IMR-90 (cell line): Measurements from ENCODE around the gene LCTL. TPM values are rescaled to one million over a fixed set of nuclear protein-coding genes. Genes with fewer than 3 reads are reported as not detected.

ENCODE experiments used
- ATAC-seq: fragments of 200-7000 bp; cut with Tn5 transposase; 2 replicates; pipeline ENCODE4 v1.9.1; 2020; ENCODE audit warnings: low read depth, mild to moderate bottlenecking, moderate library complexity
- BruUV-seq: library from RNA; stranded (reverse); fragments of 400-500 nt; replicated peaks from 2 replicates; lab custom pipeline; 2021; lab: Mats Ljungman, UMichigan
- CTCF ChIA-PET: fragments of 300-600 bp; formaldehyde crosslinking; extraction: SDS; loops from one replicate; lab custom pipeline; 2021; ENCODE audit warnings: antibody characterized with exemption; lab: Yijun Ruan, JAX
- POLR2A ChIA-PET: fragments of 300-600 bp; sonication (Branson Sonifier 250); formaldehyde crosslinking; loops from one replicate; lab custom pipeline; 2022; ENCODE audit warnings: antibody characterized with exemption; ENCODE audit not compliant: unreplicated experiment; lab: Charles Lee
- DNase-seq: peaks from one replicate; pipeline ENCODE4 v3.0.0; 2013
- H2AFZ ChIP-seq: replicated peaks from 2 replicates; pipeline ENCODE3; 2013; ENCODE audit warnings: low read length, mild to moderate bottlenecking; ENCODE audit not compliant: poor library complexity
- H2AK5ac ChIP-seq: 2 replicates; pipeline ENCODE4 v1.6.1; 2013; ENCODE audit warnings: low read depth, low read length, inconsistent platforms
- H2AK9ac ChIP-seq: replicated peaks from 2 replicates; pipeline ENCODE3; 2013; ENCODE audit warnings: mild to moderate bottlenecking, low read depth, low read length, moderate library complexity; ENCODE audit not compliant: poor library complexity
- H2BK120ac ChIP-seq: 2 replicates; pipeline ENCODE4 v1.6.1; 2013; ENCODE audit warnings: low read depth, low read length, inconsistent platforms
- H2BK15ac ChIP-seq: 3 replicates; pipeline ENCODE4 v1.6.1; 2013; ENCODE audit warnings: low read depth, low read length, inconsistent platforms
- H2BK20ac ChIP-seq: 2 replicates; pipeline ENCODE4 v1.6.1; 2013; ENCODE audit warnings: low read depth, mild to moderate bottlenecking, inconsistent platforms, low read length, moderate library complexity
- H2BK5ac ChIP-seq: 2 replicates; pipeline ENCODE4 v1.6.1; 2013; ENCODE audit warnings: mild to moderate bottlenecking, low read depth, low read length, inconsistent platforms; ENCODE audit not compliant: poor library complexity, severe bottlenecking
- H3K14ac ChIP-seq: replicated peaks from 2 replicates; pipeline ENCODE4 v1.6.1; 2013; ENCODE audit warnings: low read depth, low read length, inconsistent platforms
- H3K18ac ChIP-seq: 2 replicates; pipeline ENCODE4 v1.6.1; 2013; ENCODE audit warnings: low read depth, low read length, control low read depth
- H3K23ac ChIP-seq: 2 replicates; pipeline ENCODE4 v1.6.1; 2013; ENCODE audit warnings: low read depth, low read length, inconsistent platforms
- H3K27ac ChIP-seq: 2 replicates; pipeline ENCODE4 v1.5.1; 2013; ENCODE audit warnings: mild to moderate bottlenecking, control low read depth, low read length; ENCODE audit not compliant: insufficient read depth
- H3K27me3 ChIP-seq: 2 replicates; pipeline ENCODE4 v1.6.1; 2013; ENCODE audit warnings: low read length; ENCODE audit not compliant: control insufficient read depth, insufficient read depth
- H3K36me3 ChIP-seq: 2 replicates; pipeline ENCODE4 v1.6.1; 2013; ENCODE audit warnings: low read length, mixed read lengths; ENCODE audit not compliant: control insufficient read depth, insufficient read depth
- H3K4ac ChIP-seq: 2 replicates; pipeline ENCODE4 v1.6.1; 2013; ENCODE audit warnings: low read depth, low read length, inconsistent platforms
- H3K4me1 ChIP-seq: 2 replicates; pipeline ENCODE4 v1.6.1; 2013; ENCODE audit warnings: low read length, mixed read lengths; ENCODE audit not compliant: control insufficient read depth, insufficient read depth
- H3K4me2 ChIP-seq: 2 replicates; pipeline ENCODE4 v1.6.1; 2013; ENCODE audit warnings: low read depth, mild to moderate bottlenecking, control low read depth, low read length, moderate library complexity
- H3K4me3 ChIP-seq: 2 replicates; pipeline ENCODE4 v1.5.1; 2013; ENCODE audit warnings: low read depth, mild to moderate bottlenecking, control low read depth, low read length, moderate library complexity; ENCODE audit not compliant: insufficient read depth
- H3K56ac ChIP-seq: 2 replicates; pipeline ENCODE4 v1.6.1; 2013; ENCODE audit warnings: low read length, inconsistent platforms; ENCODE audit not compliant: insufficient read depth; ENCODE audit errors: extremely low read depth
- H3K79me1 ChIP-seq, 2 experiments: 2 replicates each; pipeline ENCODE4 v1.6.1; 2013; ENCODE audit warnings: low read length in 2 of 2, inconsistent platforms in 1 of 2, low read depth in 1 of 2
- H3K9ac ChIP-seq: 2 replicates; pipeline ENCODE4 v1.6.1; 2013; ENCODE audit warnings: low read depth, low read length, control low read depth
- H3K9me1 ChIP-seq: 2 replicates; pipeline ENCODE4 v1.6.1; 2013; ENCODE audit warnings: low read length, inconsistent platforms; ENCODE audit not compliant: insufficient read depth
- H3K9me3 ChIP-seq: 2 replicates; pipeline ENCODE4 v1.6.1; 2013; ENCODE audit warnings: low read length; ENCODE audit not compliant: control insufficient read depth, insufficient read depth
- H4K20me1 ChIP-seq: 2 replicates; pipeline ENCODE4 v1.6.1; 2013; ENCODE audit warnings: low read length, inconsistent platforms; ENCODE audit not compliant: insufficient read depth
- H4K5ac ChIP-seq: 2 replicates; pipeline ENCODE4 v1.6.1; 2013; ENCODE audit warnings: mild to moderate bottlenecking, low read depth, low read length, control low read depth
- H4K8ac ChIP-seq, 2 experiments: 2 replicates each; pipeline ENCODE4 v1.6.1; 2013; ENCODE audit warnings: low read depth in 2 of 2, low read length in 2 of 2, control low read depth in 1 of 2, inconsistent platforms in 1 of 2
- H4K91ac ChIP-seq: 2 replicates; pipeline ENCODE4 v1.6.1; 2013; ENCODE audit warnings: low read depth, low read length, inconsistent platforms; ENCODE audit not compliant: insufficient read depth
- BHLHE40 ChIP-seq: fragments of 150-350 bp; IDR thresholded peaks from 2 replicates; pipeline ENCODE4 v1.6.1; 2016; ENCODE audit warnings: mild to moderate bottlenecking, low read depth, low read length
- MAZ ChIP-seq: IDR thresholded peaks from 2 replicates; pipeline ENCODE4 v1.6.1; 2012; ENCODE audit warnings: low read depth, mild to moderate bottlenecking, low read length, improper control_type of control experiment, moderate library complexity, borderline replicate concordance
- NFE2L2 ChIP-seq: fragments of 150-350 bp; IDR thresholded peaks from 2 replicates; pipeline ENCODE4 v1.6.1; 2016; ENCODE audit warnings: low read depth, mild to moderate bottlenecking, low read length
- USF2 ChIP-seq: fragments of 150-350 bp; IDR thresholded peaks from 2 replicates; pipeline ENCODE4 v1.6.1; 2017; ENCODE audit warnings: mild to moderate bottlenecking, antibody characterized with exemption, low read length, low read depth
- WGBS, 2 experiments: methylation state at CpG; one replicate each; pipeline versions ENCODE4 v1.1.5 to v1.1.7; 2013; ENCODE audit warnings: missing lambda C conversion rate in 2 of 2; ENCODE audit not compliant: insufficient read length in 1 of 2; ENCODE audit errors: extremely low coverage in 2 of 2; 5-methylcytosine and 5-hydroxymethylcytosine counted together
- dilution Hi-C: fragments of 300-500 bp; cut with HindIII; formaldehyde crosslinking; loops from one replicate; pipeline ENCODE4 v1.14.3; 2018; ENCODE audit warnings: low sequenced_read_pairs; ENCODE audit not compliant: unreplicated experiment
- in situ Hi-C: fragments of 300-500 bp; cut with MboI; formaldehyde crosslinking; loops from 3 replicates; pipeline ENCODE4 v1.14.3; 2019; ENCODE audit warnings: low sequenced_read_pairs, inconsistent platforms, mixed read lengths
- intact Hi-C: fragments of 100-400 bp; cut with micrococcal nuclease; formaldehyde crosslinking; loops from 2 replicates; pipeline ENCODE4 v1.10.0; 2022
- polyA plus RNA-seq, 3 experiments: library from polyadenylated mRNA; depleted of rRNA; stranded (reverse); fragments of >200 nt; gene quantifications; 2 replicates each; pipeline ENCODE4 v1.2.3, GENCODE V29; 2012; ENCODE audit warnings: low replicate concordance in 1 of 3
- total RNA-seq: library from RNA; depleted of rRNA; stranded (reverse); fragments of >200 nt; gene quantifications from 2 replicates; pipeline ENCODE4 v1.2.3, GENCODE V29; 2012

Gene LCTL
- total and polyA plus RNA-seq, 2 of the 4 experiments (the other 2 are of a cell fraction): 10.3 to 10.4 TPM

GRCh38 chr15:66608881-66609280 is 43.1 kb upstream of the LCTL start:
- Histone ChIP-seq H2AK9ac (no peak overlapping the region), H3K23ac (no peak overlapping the region), H3K9me3 (no peaks in the 10 kb centered on the region), H3K4me1 (no peaks in the 10 kb centered on the region), H3K4ac (no peak overlapping the region), H3K14ac (no peak overlapping the region), H2BK20ac (no peak overlapping the region), H2BK5ac (no peak overlapping the region), H3K36me3 (no peaks in the 10 kb centered on the region), H3K4me3 (no peak overlapping the region), H3K27ac (no peak overlapping the region), H3K18ac (no peak overlapping the region), H4K5ac (no peak overlapping the region), H3K9ac (no peak overlapping the region), H3K56ac (no peak overlapping the region), H2BK15ac (no peak overlapping the region), H2BK120ac (no peak overlapping the region), H3K4me2 (no peak overlapping the region), H4K91ac (no peak overlapping the region), H3K79me1 (no peaks in the 10 kb centered on the region), H2AFZ (no peak overlapping the region), H2AK5ac (no peak overlapping the region), H4K20me1 (no peaks in the 10 kb centered on the region), H4K8ac (no peak overlapping the region), H3K9me1 (no peaks in the 10 kb centered on the region), H3K27me3 (peaks cover 5% of the 10 kb centered on the region; the same call in 1 of the 2 replicates)
- no CpG with 5 or more reads among the region's 2 CpGs for WGBS, 2 experiments
- ATAC-seq (no peak), DNase-seq (no peak)
- intact Hi-C loops: no loop called here
- TF ChIP-seq BHLHE40: no peak
- no peak for TF ChIP-seq USF2
- TF ChIP-seq MAZ: no peak
- no peak for TF ChIP-seq NFE2L2
- in situ Hi-C loops: no loop called here
- ChIA-PET CTCF (interaction anchor here (0.6 kb wide), 1 partner anchor 10 kb away, joined by 3 read pairs; no protein-coding TSS in a partner anchor), POLR2A (no interaction called here)
- BruUV-seq: no TSS peak
- dilution Hi-C loops: no loop called here
